GM18511 (cell line): ENCODE results near the gene MAB21L4.

ENCODE experiments used
- ATAC-seq: cut with Tn5 transposase; IDR thresholded peaks from one replicate; pipeline ENCODE4 v1.9.1; 2021; ENCODE audit warnings: mild to moderate bottlenecking, moderate library complexity; ENCODE audit not compliant: unreplicated experiment

MAB21L4 gene

DNA sequence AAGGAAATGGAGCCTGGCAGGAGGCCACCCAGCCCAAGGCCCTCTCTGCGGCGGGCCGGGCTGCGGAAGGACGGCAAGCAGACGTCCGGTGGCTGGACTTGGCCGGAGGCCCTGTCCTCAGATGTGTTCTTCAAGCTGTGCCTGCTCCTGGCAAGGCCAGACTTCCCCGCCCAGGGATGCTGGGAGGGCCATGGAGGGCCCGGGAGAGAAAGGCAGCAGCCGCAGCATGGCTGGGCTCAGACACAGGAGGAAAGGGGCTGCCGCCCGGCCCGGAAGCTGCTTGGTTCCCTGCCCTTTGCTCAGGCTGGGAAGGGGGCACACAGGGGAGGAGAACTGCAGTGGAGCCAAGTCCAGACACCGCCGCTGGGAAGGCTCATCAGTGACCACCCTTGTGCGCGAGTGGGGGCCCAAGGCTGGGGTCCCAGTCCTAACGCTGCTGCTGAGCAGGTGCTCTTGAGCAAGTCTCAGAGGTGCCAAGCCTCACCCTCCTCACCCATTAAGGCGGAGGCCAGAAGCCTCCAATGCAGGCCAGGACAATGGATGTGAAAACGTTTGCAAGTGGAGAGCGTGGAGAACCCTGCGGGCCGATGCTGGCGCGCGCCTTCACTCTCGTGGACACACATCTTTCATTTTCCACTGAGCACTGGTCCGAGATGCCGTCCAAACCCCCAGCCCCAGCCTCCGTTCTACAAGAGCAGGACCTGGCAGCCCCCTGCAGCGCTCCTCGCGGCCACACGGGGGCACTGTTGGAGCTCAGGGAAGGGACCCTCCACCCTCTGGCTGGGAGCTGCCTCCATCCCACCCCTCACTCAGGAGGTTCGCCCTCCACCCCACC, 18.1 kb upstream of the MAB21L4 start:
- ATAC-seq = no peak

DNA sequence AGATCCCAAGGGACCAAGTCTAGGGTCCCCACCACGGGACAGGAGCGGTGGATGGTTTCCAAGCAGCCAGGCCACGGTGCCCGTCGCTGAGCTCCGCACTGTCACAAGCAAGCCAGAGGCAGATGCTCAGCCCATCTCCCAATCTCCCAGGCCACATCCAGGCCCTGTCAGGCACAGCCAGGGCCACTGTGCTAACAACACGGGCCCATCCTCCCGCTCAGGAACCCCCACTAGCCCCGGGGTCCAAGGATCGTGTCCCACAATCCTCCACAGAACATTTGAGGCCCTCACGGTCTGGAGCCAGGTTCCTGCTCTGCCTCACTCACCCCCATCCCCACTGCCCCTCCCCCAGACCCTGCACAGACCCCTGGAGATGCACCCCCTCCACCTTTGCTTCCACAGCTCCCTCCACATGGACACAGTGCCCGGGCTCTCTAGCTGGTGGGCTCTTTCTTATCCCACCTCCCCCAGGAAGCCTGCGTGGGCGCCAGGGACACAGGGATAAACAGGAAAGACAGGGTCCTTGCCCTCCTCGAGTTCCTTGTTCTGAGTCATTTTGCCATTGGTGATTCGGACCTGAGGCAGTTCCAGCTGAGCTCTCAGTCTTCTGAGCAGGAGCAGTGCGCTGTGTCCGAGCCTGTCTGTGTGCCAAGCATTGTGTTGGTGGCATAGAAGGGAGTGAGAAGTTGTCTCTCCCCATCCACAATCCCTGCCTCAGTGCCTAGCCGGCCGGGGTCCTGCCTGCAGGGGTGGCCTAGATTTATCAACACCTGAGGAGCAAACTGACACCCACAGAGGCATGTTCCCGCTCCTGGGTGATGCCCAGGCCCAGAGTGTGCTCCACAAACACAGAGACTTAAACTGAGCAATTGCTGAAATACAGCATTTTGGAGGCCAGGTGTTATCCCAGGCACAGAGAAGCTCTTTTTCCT, 17.2 kb upstream of the MAB21L4 start:
- ATAC-seq = no peak

DNA sequence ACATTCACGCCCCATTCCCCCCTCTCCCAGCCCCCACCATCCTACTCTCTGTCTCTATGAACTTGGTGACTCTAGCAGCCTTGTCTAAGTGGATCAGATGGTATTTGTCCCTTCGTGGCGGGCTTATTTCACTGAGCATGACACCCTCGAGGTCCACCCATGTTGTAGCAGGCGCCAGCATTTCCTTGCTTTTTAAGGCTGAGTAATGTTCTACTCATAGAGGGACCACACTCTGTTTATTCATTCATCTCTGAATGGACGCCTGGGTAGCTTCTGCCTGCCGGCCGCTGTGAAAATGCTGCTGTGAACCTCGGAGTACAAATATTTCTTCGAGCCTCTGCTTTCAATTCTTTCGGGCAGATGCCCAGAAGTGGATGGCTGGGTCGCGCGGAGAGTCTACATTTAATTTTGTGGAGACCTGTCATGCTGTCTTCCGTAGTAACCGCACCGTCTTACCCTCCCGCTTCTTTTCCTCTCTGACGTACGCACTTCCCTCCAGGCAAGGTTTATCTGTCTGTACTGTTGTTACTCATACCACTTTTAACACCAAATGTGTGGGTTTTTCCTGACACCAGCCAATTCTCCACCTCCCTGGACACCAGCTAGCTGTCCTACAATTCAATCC, 15.8 kb upstream of the MAB21L4 start:
- ATAC-seq = no peak

DNA sequence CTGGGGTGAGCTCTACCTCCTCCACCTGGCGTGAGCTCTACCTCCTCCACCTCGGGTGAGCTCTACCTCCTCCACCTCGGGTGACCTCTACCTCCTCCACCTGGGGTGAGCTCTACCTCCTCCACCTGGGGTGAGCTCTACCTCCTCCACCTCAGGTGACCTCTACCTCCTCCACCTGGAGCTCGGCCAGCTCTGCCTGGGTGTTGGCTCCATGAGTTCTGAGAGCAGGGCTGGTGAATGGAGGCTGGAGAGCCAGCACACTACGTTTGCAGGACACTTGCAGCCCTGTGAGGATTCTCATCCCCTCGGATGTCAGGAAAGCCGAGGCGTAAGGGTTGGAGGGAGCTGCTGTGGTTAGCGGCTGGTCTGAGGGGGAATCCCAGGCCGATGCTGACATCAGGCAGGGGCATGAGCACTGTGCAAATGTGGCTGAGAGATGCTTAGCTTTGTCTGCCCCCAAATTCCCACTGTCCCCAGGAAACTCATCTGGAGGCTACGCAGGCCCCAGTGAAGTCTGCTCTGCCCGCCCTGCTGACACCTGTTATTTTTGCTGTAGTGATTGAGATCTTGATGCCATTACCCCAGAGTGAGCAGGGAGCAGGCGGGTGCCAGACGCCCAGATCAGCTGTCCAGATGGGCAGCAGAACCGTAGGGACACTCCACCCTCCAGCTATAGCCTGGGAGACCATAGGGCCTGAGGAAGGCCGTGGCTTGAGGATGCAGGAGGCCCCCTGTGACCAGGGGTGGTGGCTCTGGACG, 13.4 kb upstream of the MAB21L4 start:
- ATAC-seq = no peak

DNA sequence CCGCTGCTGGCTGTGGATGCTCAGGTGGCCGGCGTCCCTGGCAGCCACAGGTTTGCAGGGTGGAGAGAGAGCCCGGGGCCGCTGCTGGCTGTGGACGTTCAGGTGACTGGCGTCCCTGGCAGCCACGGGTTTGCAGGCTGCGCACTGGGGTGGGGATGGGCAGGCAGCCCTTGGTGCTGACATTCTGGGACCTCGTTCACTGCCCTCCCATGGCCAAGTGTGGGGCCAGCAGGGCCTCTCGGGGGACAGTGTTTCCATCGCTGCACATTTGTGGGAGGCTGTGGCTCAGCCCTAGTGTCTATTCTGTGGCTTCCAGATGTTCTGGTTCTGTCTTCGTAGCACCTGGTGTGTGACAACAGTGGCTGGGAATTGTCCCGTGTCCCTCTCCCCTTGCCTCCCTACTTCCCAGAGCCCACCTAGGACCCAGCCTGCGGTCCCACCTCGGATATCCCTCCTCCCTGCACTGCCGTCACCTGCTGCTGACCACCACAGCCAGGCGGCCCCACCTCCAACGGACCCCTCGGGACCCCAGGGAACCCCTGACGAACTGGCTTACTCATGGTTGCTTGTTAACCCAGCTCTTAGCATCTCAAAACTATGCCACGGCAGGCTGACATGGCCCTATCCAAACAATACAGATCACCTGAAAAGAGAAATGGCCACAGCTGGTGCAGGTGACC, 11.1 kb upstream of the MAB21L4 start:
- no peak for ATAC-seq

DNA sequence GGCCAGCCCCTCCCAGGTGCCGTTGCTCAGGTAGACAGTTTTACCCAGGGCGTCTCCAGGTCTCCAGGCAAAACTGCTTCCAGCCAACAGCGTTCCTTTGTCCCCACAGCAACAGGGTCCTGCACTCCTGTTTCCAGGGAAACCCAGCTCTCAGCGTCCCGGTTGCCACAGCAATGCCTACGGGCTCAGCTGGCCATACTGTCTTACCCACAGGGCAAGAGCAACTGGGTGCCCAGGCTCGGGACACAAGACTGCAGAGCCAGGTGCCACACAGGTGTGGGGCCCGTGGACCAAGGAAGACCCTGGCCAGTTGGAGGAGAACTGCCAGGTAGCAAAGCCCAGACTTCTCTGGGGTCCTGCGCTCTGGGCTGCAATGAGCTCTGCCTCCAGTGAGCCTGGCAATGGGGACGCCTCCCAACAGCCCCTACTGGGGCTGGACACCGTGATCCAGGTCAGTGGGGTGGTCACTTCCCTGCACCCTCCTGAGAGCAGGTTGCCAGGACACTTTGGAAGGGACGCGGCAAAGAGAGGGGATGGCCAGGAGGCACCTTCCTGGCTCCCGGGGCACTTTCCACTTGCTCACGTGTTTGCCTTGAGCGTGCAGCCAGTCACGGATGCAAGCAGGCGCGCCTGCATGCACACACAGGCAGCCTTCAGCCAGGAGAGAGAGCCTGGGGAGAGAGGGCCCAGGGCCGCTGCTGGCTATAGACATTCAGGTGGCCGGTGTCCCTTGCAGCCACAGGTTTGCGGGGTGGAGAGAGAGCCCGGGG, 10.4 kb upstream of the MAB21L4 start, which contains the start of gene CROCC2:
Gene CROCC2 (plus strand): TSS at position 196 of the 770 bp plus-strand sequence. CDS start 178 bp downstream, at position 374.
- no peak for ATAC-seq

DNA sequence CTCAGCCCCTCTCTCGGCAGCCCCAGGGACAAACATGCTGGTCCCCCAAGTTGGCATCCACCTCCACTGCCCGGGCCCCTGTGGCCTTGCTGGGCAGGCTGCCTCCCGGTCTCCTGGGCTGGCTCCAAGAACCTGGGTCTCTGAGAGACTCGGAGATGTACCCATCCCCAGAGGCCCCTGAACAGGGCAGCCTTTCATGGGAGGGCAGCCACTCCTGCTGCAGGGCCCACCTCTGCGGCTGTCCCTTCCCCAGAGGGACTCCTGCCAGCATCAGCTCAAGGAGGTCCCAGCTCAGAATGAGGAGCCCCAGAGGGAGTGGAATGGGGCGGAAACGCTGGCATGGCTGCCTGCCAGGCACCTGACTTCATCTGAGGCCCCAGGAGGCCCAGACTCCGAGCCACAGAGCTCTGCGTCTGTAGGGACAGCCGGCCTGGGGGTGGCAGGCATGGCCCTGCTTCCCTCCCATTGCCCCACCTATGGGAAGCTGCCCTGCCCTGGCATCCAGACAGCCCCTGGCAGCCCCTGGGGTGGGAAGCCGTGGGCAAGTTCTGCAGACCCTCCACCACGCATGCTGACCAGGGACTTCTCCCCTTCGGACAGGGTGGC, 9.3 kb upstream of the MAB21L4 start:
- ATAC-seq = no peak

DNA sequence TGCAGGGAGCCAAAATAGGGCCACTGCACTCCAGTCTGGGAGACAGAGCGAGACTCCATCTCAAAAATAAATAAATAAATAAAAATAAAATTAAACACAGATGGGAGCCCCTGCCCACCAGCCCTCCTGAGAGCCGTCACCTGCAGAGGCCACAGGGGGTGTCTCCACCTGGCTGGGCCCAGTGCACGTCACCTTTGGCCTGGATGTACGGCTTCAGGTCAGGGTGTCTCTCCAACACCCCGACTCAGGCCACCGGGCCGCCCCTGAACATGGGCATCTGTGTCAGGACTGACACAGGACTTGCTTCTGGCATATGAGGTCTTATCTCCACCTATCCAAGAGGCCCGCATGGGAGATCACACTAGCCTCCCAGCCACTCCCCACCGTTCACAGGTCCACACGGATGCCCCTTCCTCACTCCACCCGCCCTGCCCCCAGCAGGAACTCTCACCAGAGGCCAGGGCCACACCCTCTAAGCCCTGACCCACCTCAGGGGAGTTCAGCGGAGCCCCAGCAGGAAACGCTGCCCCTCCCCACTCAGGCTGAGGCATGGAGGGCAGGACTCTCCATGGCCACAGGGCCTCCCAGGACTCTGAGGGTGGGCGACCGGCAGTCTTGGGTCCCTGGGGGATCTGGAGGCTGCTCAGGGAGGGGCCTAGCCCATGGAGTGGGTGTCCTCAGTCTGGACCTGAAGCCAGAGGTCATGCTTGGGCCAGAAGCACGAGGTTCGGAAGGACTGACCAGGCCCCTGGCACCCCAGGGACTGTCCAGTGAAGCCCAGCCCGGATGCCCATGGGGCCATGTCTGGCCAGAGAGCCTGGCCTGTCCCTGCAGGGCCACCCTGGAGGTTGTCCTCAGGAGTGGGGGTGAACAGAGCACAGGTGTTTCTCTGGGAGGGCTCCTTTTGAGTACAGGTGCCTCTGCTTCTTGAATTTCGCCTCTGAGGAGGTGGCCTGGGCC, 8.5 kb upstream of the MAB21L4 start:
- no peak for ATAC-seq

DNA sequence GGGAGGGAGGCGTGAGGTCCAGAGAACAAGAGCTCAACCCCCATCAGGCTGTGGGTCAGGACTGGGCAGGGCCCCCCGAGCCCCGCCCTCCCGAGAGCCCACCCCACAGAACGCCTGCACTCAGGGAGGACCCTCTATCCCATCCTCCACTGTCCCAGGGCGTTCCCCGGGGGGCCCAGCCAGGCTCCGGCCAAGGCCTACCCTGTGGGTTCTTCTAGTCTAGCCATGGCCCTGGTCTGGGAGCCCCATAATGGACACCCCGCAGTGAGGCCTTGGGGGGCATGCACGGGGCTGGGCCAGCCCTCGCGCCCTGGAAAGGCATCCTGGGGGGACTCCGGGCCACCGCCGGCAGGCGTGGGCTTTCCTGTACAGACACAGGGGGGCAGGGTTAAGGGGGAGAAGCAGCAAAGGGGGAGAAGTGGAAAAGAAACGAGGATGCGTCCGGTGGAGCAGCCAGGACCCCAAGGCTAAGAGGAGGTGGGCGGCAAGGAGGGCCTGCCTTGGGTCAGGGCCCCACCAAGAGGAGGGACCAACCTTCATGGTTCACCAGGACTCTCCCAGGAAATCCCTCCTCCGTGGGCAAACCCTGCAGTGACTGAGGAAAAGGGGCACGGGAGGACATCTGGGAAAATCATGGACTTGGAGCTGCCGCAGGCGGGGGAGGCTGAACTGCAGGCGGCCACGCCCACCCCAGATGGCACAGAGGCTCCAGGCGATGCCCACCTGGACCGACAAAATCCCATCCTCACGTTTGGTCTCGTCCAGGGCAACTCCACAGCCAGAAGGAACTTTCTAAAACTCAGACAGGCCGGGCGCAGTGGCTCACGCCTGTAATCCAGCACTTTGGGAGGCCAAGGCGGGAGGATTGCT, 7.5 kb upstream of the MAB21L4 start:
- no peak for ATAC-seq

DNA sequence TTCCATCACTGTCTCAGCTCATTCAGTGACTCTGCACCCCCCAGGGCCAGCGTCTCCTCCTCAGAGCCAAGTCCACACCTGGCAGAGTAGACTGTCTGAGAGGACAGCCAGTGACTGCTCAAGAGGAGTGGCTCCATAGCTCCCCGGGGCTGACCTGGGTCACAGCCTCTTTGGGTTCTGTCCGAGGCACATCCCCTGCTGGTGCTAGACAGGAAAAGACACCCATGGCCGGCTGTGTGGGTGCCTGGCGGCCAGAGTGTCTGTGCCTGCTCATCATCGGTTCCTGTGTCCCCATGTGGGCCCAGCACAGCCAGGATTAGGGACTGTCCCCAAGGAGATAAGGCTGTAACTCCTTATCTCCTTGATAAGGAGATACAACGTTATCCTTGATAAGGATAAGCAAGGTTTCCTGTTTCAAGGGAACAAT, 6.7 kb upstream of the MAB21L4 start:
- ATAC-seq = no peak

DNA sequence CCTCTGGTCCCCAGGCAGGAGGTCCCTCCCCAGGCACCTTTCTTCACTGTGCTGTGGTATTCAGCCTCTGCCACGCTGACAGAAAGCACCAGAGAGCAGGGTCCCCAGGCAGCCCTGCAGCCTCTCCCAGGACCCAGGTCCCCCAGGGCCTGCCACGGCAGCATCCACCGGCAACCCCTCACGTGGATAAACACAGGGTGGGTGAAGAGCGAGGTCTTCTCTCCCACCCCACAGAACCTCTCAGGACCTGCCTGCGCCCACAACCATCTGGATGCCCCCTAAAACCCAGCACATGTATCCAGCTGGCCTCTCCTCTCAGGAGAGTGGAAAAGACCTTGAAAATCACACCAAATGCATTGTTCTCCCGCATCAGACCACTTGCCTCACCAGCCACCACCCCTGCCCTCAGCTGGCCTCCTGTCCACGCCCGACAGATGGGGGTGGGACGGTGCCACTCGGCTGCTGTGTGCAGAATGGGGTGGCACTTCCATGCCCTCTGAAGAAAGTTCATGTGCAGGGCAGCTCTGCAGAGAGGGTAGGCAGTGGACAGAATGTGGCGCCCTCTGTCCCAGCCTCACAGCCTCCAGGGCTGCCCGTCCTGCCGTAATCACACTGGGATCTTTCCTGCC, 6.1 kb upstream of the MAB21L4 start:
- ATAC-seq = no peak

DNA sequence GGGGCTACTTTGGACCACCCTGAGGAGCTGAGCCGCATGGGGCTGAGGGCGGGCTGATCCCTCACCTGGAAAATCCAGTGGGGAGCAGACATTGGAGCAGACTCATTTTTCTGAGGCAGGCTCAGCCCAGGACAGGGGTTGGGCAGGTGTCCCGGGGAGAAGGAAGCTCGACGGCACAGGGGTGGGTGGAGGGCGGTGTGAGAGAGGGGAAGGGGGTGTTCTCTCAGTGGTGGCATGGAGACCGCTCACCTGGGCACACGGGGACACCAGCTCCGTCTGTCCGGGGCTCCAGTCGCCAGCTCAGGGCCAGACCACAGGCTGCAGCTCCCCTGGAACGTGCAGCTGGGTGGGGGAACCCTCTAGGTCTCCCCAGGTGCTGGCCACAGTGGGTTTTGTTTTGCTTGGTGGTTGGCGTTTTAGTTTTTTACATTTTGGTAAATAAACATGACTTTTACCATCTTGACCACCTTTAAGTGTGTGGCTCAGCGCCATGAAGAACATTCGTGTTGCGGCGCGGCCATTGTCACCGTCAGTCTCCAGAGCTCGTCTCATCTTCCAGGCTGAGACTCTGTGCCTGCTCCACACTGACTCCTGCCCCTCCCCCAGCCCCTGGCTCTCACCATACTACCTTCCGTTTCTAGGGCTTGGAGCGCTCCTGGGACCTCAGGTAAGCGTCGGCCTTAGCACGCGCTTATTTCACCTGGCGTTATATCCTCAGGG, 4.3 kb upstream of the MAB21L4 start:
- no peak for ATAC-seq

DNA sequence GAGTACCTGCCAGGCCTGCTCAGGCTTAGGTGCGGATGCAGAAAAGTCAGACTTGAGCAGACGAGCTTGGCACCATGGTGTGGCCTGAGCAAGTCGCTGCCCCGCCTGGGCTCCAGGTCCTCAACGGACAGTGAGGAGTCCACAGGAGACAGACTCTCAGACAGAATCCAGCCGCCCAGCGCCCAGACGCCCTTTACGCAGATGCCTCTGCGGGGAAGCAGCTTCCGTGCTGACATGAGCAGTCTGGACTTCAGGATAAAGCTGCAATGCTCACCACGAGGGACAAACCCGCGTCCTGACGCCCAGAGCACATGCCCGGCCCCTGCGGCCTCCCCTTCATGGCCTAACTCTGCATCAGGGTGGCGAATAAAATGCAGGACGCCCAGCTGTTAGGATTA, 3.5 kb upstream of the MAB21L4 start:
- no peak for ATAC-seq

DNA sequence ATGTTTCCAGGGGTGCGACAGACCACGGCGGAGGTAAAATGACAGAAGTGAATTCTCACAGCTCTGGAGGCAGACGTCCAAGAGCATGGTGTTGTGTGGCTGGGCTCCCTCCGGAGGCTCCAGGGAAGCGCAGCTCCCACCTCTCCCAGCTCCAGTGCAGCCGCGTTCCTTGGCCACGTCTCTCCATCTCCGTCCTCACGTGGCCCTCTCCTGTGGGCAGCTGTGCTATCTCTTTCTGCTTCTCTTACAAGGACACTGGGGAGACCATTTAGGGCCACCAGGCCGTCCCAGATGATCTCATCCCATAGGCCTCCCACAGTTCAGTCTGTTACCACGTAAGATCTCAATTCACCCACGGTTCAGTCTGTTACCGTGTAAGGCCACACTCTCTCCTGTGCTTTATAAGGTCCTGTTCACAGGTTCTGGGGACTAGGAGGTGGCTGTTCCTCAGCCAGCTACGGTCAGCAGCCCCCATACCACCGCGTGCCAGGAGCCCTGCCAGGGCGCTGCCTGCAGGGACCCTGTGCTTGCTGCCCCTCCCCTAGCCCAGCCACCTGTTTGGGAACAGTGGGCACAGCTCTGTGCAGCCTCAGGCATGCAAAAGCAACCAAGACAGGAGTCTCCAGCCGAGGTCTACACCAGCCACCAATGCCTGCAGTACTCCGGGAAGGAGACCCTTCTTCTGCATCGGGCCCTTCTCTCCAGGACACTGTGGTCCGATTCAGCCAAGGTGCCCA, 2.9 kb upstream of the MAB21L4 start:
- ATAC-seq = no peak
